Stimulated activated CD4-positive, alpha-beta T cell treated with anti-CD3 and anti-CD28 coated beads, Interleukin-15, amount 100 ng/mL, for 1 hour (primary cell): ENCODE measurements around the gene FURIN.
"Not testable (repeated sequence)": the region's sequence is repeated elsewhere in the genome, so short reads cannot be mapped to it uniquely, and the experiment has no call there.

ENCODE experiments used
- DNase-seq, 2 donors: peaks; one replicate each; pipeline ENCODE4 v3.0.0-alpha.2; 2020; ENCODE audit warnings: low read depth in 1 of 2, low spot score in 1 of 2

Gene FURIN

DNA sequence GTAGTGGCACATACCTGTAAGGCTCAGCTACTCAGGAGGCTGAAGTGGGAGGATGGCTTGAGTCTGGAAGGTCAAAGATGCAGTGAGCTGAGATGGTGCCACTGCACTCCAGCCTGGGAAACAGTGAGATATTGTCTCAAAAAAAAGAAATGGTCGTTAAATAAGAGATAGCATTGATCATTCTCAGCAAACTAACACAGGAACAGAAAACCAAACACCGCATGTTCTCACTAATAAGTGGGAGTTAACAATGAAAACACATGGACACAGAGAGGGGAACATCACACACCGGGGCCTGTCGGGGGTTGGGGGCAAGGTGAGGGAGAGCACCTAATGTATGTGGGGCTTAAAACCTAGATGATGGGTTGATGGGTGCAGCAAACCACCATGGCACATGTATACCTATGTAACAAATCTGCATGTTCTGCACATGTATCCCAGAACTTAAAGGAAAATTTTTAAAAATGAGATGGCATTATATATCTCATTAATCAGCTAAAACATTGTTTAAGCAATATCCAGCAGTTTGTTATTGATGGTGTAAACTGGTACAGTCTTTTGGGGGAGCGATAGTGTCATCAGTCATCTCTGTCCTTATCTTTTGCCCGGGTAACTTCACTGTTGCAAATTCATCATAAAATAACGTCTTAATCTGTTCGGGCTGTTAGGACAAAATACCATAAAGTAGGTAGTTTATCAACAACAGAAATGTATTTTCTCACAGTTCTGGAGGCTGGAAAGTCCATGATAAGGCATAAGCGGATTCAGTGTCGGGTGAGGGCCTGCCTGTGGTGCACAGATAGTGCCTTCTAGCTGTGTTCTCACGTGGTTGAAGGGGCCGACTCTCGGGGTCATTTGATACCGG, 33.0 kb downstream of the FURIN start:
- no peak for DNase-seq

DNA sequence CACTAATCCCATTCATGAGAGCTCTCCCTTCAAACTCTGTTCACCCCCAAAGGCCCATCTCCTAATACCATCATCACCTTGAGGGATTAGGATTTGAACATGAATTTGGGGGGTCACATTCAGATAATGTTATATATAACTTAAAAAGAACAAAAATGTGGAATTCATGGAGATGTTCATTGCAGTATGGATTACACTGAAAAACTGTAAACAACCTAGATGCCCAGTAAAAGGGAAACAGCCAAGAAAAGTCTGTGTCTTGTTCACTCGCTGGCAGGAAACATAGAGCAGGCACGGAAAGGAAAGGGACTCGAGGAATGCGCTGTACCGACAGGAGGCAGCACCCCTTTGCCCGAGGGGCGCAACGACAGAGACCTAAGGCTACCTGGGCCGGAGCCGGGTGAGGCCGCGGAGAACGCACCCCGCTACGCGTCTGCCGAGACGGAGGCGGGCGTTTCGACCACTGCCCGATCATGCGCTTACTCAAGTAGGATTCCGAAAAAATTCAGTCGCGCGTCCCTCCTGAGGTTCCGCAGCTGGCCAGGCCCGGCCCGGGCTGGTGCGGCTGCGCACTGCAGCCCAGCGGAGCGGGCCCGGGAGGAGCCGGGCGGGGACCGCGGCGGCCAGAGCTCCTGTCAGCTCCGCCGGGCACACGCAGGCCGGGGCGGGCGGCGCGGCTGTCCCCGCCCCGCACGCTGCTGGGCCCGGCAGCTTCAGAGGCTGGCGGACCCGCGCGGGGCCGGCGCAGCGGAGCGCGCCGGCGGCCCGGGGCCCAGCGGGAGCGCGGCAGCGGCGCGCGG, 33.9 kb downstream of the FURIN start:
- peak; percentile 49 to 51 for DNase-seq

DNA sequence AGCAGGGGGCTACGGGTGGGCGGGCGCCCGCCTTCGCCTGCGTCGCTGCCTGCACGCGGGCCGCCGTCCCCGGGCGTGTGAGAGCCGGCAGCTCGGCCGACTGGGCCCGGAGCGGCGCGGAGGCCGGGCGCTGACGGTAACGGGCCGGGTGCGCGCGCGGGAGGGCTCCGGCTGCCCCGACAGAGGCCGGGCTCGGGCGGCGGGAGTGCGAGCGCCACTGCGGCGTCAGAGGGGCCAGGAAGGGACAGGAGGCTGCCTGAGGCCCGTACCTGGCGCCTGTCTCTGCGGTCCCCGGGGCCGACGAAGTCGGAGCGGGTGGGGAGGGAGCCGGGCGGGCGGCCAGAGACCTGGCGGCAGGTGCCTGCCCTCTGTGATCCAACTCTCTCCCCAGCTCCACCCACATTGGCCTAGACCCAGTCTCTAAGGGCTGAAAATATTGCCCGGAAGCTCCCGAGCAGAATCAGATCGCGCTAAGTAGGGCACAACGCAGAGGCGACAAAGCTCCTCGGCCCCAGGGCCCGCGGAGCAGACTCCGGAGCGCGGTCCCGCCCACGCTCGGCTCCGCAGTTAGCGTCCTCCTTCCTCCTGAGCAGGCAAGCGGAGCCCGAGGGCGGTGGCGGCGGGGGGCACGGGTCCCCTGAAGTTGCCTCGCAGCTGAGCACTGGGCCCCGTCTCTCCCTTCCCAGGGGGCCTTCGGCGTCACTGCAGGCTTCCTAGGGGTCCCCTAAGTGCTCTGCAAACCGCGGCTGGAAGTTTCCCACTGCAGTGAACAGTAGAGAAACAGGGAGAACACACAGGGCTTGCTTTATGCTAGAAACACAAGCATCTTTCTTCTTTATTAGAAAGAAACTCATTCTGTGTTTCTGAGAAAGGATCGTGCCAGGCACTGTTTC, 34.7 kb downstream of the FURIN start, which contains the start of gene MAN2A2:
MAN2A2 (plus strand) TSS at position 463 of the 893 bp plus-strand sequence. CDS start 906 bp downstream, outside the sequence.
- peak; percentile 45 to 67 for DNase-seq

DNA sequence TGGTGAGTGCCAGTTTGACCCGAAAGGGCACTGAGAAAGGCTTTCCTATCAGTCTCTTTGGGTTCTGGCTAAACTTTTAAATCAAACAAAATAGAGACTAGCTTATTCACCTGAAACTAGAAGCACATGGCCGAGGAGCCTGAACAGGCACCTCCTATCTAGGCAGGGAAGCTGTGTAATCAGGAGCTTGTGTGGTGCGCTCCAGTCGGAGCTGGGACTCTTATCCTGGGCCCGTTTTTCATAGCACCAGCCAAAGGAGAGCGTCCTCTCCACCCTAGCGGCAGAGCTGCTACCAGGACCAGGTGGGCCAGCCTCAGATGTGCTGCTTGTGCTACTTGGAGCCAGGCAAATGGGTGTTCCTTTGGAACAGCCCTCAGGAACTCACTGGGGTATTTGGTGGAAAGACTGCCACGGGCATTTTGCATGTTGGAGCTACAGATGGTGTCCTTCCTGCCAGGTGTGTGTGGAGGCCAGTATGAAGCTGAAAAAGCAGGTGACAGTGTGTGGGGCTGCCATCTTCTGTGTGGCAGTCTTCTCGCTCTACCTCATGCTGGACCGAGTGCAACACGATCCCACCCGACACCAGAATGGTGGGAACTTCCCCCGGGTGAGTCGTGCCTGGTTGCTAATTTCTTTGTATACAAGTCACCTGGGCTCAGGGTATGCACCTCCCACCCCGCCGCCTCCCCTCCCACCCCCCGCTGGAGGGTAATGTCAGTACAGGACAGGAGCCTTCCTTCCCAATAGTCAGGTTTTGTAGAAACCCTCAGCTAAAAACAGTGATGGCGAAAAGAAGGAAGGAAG, 35.5 kb downstream of the FURIN start:
- DNase-seq = no peak

DNA sequence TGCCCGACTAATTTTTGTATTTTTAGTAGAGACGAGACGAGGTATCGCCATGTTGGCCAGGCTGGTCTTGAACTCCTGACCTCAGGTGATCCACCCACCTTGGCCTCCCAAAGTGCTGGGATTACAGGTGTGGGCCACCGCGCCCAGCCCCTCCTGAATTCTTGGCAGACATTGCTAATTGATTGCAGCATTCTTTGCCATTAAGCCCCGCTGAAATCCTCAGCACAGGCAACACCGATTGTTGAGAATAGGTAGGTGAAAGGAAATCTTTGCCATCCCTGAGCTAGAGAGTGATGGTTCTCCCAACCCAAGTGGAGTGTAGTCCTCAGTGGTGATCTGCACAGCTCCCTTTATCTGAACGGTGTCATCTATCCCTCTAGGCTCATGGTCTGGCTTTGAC, 36.4 kb downstream of the FURIN start:
- DNase-seq = no peak

DNA sequence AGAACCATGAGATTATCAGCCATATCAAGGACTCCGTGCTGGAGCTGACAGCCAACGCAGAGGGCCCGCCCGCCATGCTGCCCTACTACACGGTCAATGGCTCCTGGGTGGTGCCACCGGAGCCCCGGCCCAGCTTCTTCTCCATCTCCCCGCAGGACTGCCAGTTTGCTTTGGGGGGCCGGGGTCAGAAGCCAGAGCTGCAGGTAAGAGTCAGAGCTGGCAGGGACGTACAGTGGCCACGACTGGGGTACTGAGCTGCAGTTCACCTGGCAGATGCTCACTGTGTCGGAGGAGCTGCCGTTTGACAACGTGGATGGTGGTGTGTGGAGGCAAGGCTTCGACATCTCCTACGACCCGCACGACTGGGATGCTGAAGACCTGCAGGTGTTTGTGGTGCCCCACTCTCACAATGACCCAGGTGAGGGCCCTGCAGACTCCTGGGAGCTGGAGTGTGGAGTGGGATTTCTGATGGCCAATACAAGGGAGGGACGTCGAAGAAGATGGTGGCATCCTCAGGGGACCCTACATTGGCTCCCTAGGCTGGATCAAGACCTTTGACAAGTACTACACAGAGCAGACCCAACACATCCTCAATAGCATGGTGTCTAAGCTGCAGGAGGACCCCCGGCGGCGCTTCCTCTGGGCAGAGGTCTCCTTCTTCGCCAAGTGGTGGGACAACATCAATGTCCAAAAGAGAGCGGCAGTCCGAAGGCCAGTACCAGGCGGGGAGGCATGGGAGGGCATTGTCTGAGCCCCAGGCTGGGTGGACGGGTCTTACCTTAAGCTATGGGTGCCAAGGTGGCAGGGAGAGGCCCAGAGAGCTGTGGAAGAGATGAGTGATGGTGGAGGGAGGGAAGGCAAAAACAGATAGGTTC, 37.2 kb downstream of the FURIN start:
- DNase-seq = no peak

DNA sequence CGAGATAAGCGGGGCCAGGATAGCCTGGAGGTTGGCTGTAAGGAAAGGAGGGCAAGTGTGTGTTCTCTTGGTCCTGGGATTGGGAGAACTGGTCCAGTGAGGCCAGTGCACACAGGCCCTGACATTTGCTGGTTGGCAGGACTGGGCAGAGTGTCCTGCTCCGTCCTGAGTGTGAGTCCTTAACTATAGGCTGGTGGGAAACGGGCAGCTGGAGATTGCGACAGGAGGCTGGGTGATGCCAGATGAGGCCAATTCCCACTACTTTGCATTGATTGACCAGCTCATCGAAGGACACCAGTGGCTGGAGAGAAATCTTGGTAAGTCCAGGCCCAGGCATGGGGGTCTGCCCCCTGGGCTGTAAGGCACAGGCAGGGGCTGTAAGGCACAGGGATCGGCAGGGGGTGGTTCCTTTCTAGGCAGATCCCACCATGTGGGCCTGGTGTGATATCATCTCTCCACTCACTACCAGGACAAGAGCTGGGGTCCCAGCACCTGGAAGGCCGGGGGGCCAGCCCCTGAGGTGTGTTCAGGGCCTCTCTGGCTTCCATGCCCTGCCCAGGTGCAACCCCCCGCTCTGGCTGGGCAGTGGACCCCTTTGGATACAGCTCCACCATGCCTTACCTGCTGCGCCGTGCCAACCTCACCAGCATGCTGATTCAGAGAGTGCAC, 37.9 kb downstream of the FURIN start:
- DNase-seq = no peak

DNA sequence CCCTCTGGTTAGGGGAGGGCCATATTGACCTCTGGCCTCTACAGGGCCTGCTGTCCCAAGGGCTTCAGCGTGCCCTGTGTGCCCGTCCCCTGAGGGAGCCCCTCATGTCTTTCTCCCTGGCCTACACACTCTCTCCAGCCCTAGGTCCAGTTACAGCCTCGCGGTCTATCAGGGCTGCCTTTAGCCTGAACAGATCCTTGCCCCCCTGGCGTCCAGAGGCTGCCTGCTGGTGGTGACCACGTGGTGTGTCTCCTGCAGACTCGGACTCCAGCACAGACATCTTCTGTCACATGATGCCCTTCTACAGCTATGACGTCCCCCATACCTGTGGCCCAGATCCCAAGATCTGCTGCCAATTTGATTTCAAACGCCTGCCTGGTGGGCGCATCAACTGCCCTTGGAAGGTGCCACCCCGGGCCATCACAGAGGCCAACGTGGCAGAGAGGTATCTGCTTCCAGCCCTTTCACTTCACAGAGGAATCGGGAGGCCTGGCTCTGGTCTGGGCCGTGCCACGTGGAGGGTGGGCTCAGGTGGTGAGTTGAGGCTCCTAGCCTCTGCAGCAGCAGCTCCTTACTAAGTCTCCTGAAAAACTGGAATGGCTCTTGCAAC, 38.8 kb downstream of the FURIN start:
- DNase-seq = no peak

DNA sequence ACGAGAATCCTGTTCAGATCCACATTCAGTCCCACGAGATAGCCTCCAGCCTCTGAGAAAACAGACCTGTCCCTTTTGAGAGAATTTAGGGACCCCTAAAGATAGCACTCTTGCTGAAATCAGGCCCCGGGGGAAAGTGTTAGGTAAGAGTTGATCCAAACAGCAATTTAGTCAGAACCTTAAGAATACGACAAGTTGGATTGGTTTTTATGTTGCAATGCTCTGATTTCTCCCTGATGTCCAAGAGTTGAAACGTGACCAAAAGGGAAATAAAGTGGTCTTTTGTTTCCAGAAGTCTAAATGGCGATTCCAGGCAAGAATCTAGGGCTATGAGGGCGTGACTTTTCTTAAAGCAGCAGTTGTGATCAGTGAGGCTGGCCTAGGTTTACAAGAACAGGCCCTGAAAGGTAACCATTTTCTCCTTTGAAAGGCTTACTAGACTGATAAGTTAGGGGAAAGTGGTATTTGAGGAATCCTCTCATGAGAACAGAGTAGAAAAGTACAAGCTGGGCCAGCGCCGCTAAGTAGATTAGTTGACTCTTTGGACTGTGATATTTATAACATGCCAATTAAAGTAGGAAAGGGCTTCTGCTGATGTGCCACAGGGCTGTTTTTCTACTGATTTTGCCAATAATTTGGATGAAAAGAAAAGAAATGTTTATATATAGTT, 39.6 kb downstream of the FURIN start:
- no peak for DNase-seq

DNA sequence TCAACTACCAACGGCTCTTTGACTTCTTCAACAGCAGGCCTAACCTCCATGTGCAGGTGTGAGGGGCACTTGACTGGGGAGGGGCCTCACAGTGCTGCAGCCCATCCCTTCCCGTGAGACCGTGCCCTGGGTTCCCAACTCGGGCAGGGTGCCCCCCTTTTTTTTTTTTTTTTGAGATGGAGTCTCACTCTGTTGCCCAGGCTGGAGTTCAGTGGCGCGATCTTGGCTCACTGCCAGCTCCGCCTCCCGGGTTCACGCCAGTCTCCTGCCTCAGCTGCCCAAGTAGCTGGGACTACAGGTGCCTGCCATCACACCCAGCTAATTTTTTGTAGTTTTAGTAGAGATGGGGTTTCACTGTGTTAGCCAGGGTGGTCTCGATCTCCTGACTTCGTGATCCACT, 41.1 kb downstream of the FURIN start:
- not testable (repeated sequence) for DNase-seq

DNA sequence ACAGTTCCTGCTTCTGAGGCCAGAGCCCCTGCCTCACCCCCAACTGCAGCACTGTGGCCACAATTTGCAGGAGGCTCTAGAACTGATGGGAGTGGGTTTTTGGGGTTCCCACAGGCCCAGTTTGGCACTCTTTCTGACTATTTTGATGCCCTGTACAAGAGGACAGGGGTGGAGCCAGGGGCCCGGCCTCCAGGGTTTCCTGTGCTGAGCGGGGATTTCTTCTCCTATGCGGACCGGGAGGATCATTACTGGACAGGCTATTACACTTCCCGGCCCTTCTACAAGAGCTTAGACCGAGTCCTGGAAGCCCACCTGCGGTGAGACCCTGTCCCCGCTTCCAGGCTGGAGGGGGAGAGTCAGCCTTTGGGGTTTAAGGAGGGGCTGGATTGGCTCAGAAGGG, 41.6 kb downstream of the FURIN start:
- DNase-seq = no peak

DNA sequence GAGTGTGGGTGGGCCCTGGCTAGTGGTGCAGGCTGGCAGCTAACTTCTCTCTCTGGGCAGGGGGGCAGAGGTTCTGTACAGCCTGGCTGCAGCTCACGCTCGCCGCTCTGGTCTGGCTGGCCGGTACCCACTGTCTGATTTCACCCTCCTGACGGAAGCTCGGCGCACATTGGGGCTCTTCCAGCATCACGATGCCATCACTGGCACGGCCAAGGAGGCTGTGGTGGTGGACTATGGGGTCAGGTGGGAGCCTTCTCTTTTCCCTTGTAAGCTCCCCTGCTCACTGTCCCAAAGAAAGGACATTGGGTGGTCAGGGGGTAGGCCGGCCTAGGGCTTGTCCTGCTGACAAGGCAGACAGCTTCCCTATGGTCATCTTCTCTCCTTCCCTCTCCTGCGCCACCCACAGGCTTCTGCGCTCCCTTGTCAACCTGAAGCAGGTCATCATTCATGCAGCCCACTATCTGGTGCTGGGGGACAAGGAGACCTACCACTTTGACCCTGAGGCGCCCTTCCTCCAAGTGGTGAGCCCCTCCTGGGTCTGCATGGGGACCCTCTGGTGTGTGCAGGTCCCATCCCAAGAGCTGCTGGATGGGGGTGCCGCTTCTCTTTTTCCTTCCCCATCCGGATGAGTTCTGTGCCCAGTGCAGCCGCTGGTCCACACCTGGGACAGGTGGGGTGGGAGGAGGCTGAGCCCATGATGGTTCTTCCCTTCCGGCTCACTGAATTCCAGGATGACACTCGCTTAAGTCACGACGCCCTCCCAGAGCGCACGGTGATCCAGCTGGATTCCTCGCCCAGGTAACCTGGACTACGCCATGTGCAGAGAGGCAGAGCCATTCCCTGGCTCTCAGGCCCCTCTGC, 42.3 kb downstream of the FURIN start:
- DNase-seq = no peak

DNA sequence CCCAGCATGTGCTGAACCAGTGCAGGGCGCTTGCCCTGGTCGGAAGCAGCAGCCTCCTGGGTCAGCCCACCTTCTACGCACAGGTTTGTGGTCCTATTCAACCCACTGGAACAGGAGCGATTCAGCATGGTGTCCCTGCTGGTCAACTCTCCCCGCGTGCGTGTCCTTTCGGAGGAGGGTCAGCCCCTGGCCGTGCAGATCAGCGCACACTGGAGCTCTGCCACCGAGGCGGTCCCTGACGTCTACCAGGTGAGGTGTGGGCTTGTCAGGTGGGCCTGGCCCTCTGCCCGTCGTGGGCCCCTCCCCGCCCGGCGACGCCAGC, 42.9 kb downstream of the FURIN start:
- no peak for DNase-seq

DNA sequence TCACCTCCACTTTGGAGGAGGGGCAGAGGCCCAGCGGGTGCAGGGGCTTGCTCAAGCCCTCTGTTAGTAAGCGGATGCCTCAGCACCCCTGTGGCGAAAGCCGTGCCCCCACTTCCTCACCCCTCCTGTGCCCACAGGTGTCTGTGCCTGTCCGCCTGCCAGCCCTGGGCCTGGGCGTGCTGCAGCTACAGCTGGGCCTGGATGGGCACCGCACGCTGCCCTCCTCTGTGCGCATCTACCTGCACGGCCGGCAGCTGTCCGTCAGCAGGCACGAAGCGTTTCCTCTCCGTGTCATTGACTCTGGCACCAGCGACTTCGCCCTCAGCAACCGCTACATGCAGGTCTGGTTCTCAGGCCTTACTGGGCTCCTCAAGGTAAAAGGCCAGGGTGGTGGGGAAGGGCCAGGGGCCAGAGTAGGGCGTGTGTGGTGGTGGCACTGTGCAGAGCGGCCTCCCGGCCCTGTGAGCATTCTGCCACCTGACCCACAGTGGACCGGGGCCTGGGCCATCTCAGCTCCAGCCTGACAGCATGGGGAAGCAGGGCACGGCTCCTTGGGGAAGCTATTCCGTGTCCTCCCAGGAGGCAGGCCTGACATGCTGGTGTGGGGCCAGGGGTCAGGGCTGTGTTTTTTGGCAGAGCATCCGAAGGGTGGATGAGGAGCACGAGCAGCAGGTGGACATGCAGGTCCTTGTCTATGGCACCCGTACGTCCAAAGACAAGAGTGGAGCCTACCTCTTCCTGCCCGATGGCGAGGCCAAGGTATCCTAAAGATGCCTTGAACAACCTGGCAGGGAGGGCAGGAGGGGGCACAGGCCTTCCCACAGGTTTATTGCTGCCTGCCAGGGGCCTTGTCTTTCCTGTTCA, 43.8 kb downstream of the FURIN start:
- DNase-seq = no peak

DNA sequence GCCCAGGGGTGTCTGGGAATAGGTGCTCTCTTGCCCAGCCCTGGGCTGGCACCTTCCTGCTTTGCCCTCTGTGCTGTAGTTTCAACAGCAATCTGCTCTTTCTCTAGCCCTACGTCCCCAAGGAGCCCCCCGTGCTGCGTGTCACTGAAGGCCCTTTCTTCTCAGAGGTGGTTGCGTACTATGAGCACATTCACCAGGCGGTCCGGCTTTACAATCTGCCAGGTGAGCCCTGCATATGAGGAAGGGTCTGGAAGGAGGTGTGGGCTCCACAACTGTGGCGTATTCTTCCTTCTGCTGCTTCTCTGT, 44.3 kb downstream of the FURIN start:
- DNase-seq = no peak

DNA sequence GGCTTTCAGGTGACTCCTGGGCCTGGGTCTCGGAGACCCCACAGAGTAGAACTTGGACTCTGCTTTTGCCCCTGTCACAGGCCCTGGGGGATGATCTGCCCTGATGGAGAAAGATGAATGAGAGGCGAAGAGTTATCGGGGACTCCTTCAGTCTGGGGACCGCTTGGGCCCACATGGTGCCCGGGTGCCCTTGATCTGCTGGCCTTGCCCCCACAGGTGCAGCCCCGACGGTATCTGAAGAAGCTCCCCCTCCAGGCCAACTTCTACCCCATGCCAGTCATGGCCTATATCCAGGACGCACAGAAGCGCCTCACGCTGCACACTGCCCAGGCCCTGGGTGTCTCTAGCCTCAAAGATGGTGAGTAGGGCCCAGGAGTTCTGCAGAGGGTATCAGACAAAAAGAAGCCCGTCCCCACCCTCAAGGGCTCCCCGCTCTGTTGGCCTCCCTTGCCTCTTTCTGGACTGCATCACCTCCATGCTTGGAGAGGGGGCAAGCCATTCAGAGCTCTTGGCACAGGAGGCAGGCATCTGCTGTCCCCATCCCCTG, 45.1 kb downstream of the FURIN start:
- no peak for DNase-seq
